Coronary artery (tissue), 2 donors: ENCODE data around the gene TTC39A.

Experiments used
- DNase-seq: peaks from one replicate; pipeline ENCODE4 v3.0.0-alpha.2; 2017; ENCODE audit warnings: low spot score
- H3K27ac ChIP-seq, 2 donors: fragments of 200-600 bp; sonication (generic); one replicate each; pipeline ENCODE4 v1.5.1; 2016 to 2019
- H3K4me3 ChIP-seq: fragments of 200-600 bp; sonication (generic); 2 replicates; pipeline ENCODE4 v1.5.1; 2016; ENCODE audit warnings: mild to moderate bottlenecking, moderate library complexity
- CTCF ChIP-seq: fragments of 200-600 bp; sonication (generic); IDR thresholded peaks from one replicate; pipeline ENCODE4 v1.5.1; 2019; ENCODE audit warnings: antibody characterized with exemption

Gene TTC39A

DNA sequence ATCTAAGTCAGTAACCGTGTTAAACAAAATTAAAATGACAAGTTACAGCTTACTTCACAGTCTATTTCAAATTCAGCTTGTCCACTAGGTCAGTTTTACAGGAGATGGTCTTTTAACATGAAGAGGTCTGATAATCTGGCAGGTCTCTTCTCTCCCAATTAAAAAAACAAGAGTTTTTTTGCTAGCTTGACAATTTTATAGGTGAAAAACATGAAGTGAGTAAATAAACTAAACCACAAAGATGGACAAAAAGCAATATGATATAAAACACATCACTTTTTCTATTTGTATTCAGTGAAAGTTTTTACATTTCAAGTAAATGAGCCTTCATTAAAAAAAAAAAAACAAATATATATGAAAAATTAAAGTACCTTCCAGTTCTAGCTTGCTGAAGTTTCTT lies 25.0 kb upstream of the TTC39A start:
- DNase-seq, result no peak
- TF ChIP-seq CTCF, result no peak
- Histone ChIP-seq H3K4me3 (no peak overlapping the region), H3K27ac (no peak overlapping the region)

GRCh38 chr1:51354416-51354815 lies 24.1 kb upstream of the TTC39A start:
- no peak for DNase-seq
- H3K4me3 ChIP-seq, result no peak overlapping the region
- TF ChIP-seq CTCF, result no peak
- no peak overlapping the region for H3K27ac ChIP-seq

GRCh38 chr1:51351907-51352306 lies 21.5 kb upstream of the TTC39A start:
- H3K4me3 ChIP-seq, result no peak overlapping the region
- H3K27ac ChIP-seq, result no peak overlapping the region
- DNase-seq, result no peak
- no peak for TF ChIP-seq CTCF

GRCh38 chr1:51349862-51350261 lies 19.5 kb upstream of the TTC39A start:
- H3K4me3 ChIP-seq, result no peak overlapping the region
- H3K27ac ChIP-seq, result no peak overlapping the region
- no peak for TF ChIP-seq CTCF
- no peak for DNase-seq

DNA sequence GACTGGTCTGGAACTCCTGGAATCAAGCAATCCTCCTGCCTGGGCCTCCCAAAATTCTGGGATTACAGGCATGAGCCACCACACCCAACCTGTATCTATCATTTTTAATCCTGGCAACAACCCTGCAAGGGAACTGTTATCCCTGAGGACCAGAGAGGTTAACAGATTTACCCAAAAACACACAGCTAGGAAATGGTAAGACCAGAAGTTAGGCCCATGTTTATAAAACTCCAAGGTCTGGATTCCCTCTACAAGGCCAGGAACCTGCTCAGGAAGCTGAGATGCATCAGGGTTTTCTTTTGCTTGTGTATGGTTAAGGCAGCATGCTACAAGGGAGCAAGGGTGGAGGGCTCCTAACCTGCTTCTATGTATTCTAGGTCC lies 17.8 kb upstream of the TTC39A start:
- Histone ChIP-seq H3K27ac (no peak overlapping the region), H3K4me3 (no peak overlapping the region)
- TF ChIP-seq CTCF, result no peak
- no peak for DNase-seq

DNA sequence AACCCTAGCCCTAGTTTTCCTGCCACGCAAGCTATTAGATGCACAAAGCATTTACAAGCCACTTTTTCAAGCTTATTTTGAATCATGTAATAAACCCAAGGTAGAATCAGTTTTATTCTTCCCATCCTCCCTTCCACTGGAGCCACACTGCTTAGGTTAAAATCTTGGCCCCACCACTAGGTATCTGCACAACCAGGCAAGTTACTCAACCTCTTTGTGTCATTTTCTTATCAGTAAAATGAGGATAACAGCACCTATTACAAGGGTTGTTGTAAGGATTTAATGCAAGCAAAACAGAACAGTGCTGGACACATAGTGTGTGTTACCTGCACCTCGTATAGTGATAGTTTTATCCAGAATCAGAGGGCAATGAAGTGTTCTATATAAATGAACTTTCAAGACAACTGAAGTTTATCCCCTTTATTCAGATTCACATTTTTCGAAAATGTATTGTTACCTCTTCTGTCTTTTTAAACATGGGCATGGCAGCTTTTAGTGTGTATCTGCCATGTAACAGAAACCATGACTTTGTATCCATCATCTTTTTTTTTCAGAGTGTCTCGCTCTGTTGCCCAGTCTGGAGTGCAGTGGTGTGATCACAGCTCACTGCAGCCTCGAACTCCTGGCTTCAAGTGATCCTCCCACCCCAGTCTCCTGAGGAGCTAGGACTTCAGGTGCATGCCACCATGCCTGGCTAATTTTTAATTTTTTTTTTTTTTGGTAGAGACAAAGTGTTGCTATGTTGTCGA lies 17.2 kb upstream of the TTC39A start:
- H3K27ac ChIP-seq, result no peak overlapping the region
- no peak for TF ChIP-seq CTCF
- DNase-seq, result no peak
- no peak overlapping the region for H3K4me3 ChIP-seq

DNA sequence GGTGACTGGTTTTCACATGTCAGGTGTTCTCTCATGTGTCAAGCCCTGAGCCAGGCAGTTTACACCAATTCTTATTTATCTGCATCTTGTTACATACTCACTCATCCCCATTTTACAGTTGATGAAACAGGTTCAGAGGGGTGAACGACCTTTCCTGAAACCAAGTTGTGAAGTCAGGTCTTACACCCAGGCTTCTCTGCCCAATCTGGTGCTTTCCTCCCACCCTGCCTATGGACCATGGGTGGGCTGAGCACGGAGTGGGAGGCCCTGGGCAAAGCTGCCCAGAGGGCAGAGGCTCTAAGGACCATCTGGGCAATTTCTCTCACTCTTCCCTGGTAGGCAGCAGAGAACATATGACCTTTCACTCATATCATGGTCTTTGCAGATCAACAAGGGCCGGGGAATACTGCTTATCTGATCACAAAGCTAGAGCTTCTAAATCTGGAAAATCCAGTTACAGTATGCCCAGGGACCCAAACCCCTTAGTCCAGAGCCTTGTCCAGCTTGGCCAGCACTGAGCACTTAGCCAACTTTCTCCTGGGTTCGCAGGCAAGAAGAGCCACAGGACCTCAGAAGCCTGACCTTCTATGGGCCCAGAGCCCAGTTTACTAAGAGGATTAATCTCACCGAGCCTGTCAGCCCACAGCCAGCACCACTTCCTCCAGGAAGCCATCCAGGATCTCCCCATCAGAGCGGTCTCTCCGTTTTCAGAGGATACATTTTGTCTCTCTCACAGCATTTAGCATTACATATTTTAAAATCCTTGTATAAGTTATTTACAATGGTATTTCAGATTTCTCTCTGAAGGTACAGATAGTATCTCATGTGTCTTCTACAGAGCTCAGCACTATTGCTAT lies 16.0 kb upstream of the TTC39A start:
- TF ChIP-seq CTCF, result no peak
- Histone ChIP-seq H3K4me3 (no peak overlapping the region), H3K27ac (no peak overlapping the region)
- DNase-seq, result no peak
